Dermis microvascular lymphatic vessel endothelial cell (primary cell): ENCODE results near the gene XYLB. TPM values are rescaled to one million over a fixed set of nuclear protein-coding genes. Genes with fewer than 3 reads are reported as not detected.

ENCODE experiments used
- DNase-seq, 2 donors: peaks; one replicate each; pipeline versions ENCODE4 v3.0.0 to v3.0.0-alpha.2; 2010; ENCODE audit warnings: low read depth in 2 of 2
- total RNA-seq: library from RNA; depleted of rRNA; stranded (reverse); fragments of >200 nt; gene quantifications from 2 replicates; pipeline ENCODE4 v1.2.1, GENCODE V29; 2014

XYLB gene
- total RNA-seq, 1 donor from 2014 or later, result 1.7 TPM

- no peak for DNase-seq
Measured at GRCh38 chr3:38362825-38363224, 16.2 kb downstream of the XYLB start.

- no peak for DNase-seq
Measured at GRCh38 chr3:38364721-38365400, 18.3 kb downstream of the XYLB start.

- no peak for DNase-seq
Measured at GRCh38 chr3:38365469-38366062, 19.0 kb downstream of the XYLB start.

- DNase-seq, result no peak
Measured at GRCh38 chr3:38366082-38366481, 19.5 kb downstream of the XYLB start.

- DNase-seq, result no peak
Measured at GRCh38 chr3:38367779-38368178, 21.2 kb downstream of the XYLB start.

GRCh38 chr3:38368238-38368637 is 21.7 kb downstream of the XYLB start:
- DNase-seq, result no peak

- no peak for DNase-seq
Measured at GRCh38 chr3:38369186-38369585, 22.6 kb downstream of the XYLB start.

GRCh38 chr3:38370149-38370548 is 23.6 kb downstream of the XYLB start:
- DNase-seq, result no peak

GRCh38 chr3:38370861-38371260 is 24.3 kb downstream of the XYLB start:
- no peak for DNase-seq

- DNase-seq, result no peak
Measured at GRCh38 chr3:38371541-38372213, 25.1 kb downstream of the XYLB start.

GRCh38 chr3:38372214-38372601 is 25.6 kb downstream of the XYLB start:
- no peak for DNase-seq

GRCh38 chr3:38374221-38374620 is 27.6 kb downstream of the XYLB start:
- no peak for DNase-seq

GRCh38 chr3:38375072-38375471 is 28.5 kb downstream of the XYLB start:
- DNase-seq, result no peak

- DNase-seq, result no peak
Measured at GRCh38 chr3:38375488-38376097, 29.0 kb downstream of the XYLB start.

GRCh38 chr3:38376098-38376816 is 29.7 kb downstream of the XYLB start:
- no peak for DNase-seq

GRCh38 chr3:38379201-38379770 is 32.7 kb downstream of the XYLB start:
- no peak for DNase-seq

GRCh38 chr3:38382506-38383080 is 36.0 kb downstream of the XYLB start:
- DNase-seq, result no peak

- no peak for DNase-seq
Measured at GRCh38 chr3:38383156-38383875, 36.7 kb downstream of the XYLB start.

- DNase-seq, result no peak
Measured at GRCh38 chr3:38386992-38387750, 40.6 kb downstream of the XYLB start.

GRCh38 chr3:38387862-38388261 is 41.3 kb downstream of the XYLB start:
- DNase-seq, result no peak
